Measurements from ENCODE around the gene MTAP.
A peak's percentile ranks its signal among the peaks of the same experiment; 100 is the strongest.

Gene MTAP

DNA sequence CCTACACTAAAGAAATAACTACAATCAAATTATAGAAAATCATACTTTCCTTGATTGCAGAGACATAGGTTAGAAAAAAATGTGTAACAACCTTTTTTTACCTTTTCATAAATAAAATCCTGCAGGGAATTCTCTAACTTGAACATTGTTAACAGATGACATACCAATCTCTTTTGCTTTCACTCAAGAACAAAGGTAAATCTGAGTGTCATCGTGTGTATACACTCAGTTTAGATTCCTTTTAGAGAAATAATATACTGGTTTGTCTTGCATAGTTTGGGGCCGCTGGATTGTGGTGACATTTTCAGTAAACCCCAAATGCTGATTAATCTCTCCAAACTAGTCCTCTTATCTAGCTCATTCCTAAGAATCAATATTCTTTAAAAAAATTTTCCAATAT, 20.8 kb upstream of the MTAP start:
- no peak for DNase-seq (ENCODE audit: extremely low spot score)
- POLR2A ChIA-PET: no interaction called here
- CTCF ChIA-PET: interaction anchor here (0.7 kb wide), 1 partner anchor 386 kb away, joined by 4 read pairs; no protein-coding TSS in a partner anchor
- TF ChIP-seq, protein P1, sequence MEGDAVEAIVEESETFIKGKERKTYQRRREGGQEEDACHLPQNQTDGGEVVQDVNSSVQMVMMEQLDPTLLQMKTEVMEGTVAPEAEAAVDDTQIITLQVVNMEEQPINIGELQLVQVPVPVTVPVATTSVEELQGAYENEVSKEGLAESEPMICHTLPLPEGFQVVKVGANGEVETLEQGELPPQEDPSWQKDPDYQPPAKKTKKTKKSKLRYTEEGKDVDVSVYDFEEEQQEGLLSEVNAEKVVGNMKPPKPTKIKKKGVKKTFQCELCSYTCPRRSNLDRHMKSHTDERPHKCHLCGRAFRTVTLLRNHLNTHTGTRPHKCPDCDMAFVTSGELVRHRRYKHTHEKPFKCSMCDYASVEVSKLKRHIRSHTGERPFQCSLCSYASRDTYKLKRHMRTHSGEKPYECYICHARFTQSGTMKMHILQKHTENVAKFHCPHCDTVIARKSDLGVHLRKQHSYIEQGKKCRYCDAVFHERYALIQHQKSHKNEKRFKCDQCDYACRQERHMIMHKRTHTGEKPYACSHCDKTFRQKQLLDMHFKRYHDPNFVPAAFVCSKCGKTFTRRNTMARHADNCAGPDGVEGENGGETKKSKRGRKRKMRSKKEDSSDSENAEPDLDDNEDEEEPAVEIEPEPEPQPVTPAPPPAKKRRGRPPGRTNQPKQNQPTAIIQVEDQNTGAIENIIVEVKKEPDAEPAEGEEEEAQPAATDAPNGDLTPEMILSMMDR (IDR thresholded peaks at IDR 0.05; ENCODE audit: control extremely low read depth, extremely low read depth, low read depth, missing control alignments): no peak

DNA sequence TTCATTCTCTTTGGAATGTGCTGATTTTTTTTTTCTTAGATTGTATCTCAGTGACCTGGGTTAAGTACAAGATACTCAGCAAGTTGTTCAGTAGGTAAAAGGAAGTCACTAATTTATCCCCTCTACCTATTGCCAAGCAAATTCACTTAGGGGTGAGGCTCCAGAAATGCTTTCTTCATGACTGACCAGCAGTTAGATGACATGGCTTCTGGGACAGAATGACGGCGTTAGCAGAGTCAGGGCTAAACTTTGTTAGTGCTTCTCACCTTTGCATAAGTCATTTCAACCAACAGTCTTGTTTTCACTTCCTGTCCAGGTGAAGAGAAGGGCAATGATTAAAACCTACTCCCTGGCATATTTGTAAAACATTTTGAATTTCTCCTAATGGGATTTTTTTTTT, 20.2 kb upstream of the MTAP start:
- ChIA-PET CTCF (no interaction called here), POLR2A (no interaction called here)
- TF ChIP-seq, protein P1 (IDR thresholded peaks at IDR 0.05; ENCODE audit: control extremely low read depth, extremely low read depth, low read depth, missing control alignments): no peak
- DNase-seq (ENCODE audit: extremely low spot score): no peak

DNA sequence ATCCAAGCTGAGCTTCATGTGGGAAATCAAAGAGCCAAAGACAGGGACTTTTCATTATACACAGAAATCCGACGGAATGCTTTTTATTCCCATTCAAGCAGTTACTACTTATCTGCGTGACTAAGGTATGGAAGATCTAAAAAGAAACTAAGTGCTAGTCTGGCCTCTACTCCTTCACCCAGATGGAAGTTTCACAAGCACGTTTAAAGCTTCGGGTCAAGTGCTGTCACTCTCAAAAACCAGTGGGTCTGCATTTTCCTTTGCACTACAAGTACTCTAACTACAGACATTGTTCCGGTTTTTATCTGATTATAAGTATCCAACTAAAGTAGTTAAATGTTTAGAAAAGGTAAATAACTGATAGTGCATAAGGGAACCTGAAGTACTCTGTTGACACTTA, 13.7 kb upstream of the MTAP start:
- TF ChIP-seq, protein P1 (IDR thresholded peaks at IDR 0.05; ENCODE audit: control extremely low read depth, extremely low read depth, low read depth, missing control alignments): no peak
- DNase-seq (ENCODE audit: extremely low spot score): no peak
- ChIA-PET POLR2A (no interaction called here), CTCF (interaction anchor here (0.6 to 2.5 kb wide), 30 partner anchors 8 to 642 kb away, joined by 3 to 24 read pairs (median 4); partner anchors contain the start of gene IFNA7)

DNA sequence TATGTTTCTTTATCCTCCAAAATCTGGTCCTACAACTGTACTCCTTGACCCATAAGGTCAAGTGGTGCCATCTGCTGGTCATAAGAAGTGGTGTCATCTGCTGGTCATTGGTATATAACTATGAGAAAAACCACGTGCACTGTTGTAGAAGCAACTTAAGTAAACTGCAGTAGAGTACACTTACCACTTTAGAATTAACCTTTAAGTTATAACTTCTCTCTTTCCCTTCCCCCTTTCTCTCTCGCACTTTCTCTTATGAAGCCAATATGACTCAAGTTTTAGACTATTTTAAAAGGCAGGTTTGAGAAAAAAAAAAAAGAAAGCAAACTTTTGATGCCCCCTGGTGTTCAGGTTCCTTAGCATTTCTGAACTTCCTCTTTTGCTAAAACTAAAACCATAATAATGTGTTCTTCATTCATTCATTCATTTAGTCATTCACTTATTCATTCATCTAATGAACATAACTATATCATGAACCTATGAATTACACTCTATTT, 12.8 kb upstream of the MTAP start:
- CTCF ChIA-PET: interaction anchor here (1.0 to 2.4 kb wide), 10 partner anchors 10 to 595 kb away, joined by 3 to 24 read pairs (median 8); partner anchors contain the start of gene IFNA7
- POLR2A ChIA-PET: no interaction called here

DNA sequence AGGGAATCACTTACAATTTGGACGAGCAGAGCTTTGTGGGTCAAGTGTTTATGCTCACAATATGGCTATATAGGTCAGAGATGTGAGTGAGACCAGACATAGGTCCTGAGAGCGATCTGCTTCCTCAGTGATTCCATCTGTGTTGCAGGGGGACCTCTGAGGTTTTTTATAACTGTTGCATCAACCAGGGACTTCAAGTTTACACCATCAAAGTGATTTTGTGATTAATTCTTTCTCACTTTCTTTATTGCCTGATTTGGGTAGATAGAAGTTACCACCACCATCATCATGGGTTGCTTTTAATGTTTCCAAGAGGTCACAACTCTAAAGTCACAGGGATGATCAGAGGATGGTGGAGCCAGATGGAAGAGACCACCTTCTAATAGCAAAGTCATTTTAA, 7.0 kb upstream of the MTAP start:
- TF ChIP-seq, protein P1 (IDR thresholded peaks at IDR 0.05; ENCODE audit: control extremely low read depth, extremely low read depth, low read depth, missing control alignments): no peak
- no peak for DNase-seq (ENCODE audit: extremely low spot score)
- POLR2A ChIA-PET: no interaction called here
- CTCF ChIA-PET: interaction anchor here (1.2 to 3.3 kb wide), 4 partner anchors 17 to 560 kb away, joined by 4 to 19 read pairs (median 6); no protein-coding TSS in a partner anchor

More for the DNA sequence above, 12.8 kb upstream of the MTAP start:
- peak; percentile 58 for DNase-seq (ENCODE audit: extremely low spot score)
- TF ChIP-seq, protein P1 (IDR thresholded peaks at IDR 0.05; ENCODE audit: control extremely low read depth, extremely low read depth, low read depth, missing control alignments): peak; percentile 78

DNA sequence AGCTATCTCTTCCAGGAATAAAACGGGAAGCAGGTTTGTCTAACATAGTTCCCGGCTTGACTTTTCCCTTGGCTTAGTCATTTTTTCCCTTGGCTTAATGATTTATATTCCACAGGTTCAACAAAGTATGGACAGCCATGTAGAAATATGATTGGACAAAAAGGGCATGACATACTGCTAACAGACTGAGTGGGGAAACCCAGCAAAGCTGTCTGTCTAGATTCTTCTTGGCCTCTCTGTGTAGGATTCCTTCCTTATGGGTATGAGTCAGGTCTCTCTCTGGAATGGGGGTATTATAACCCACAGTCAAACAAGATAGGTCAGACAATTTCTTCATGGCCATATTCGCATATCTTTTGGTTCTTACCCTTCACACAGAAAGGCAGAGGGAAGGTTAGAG, 5.7 kb upstream of the MTAP start:
- POLR2A ChIA-PET: no interaction called here
- TF ChIP-seq, protein P1 (IDR thresholded peaks at IDR 0.05; ENCODE audit: control extremely low read depth, extremely low read depth, low read depth, missing control alignments): no peak
- CTCF ChIA-PET: interaction anchor here (0.9 to 3.3 kb wide), 4 partner anchors 9 to 211 kb away, joined by 3 to 19 read pairs (median 4); no protein-coding TSS in a partner anchor
- no peak for DNase-seq (ENCODE audit: extremely low spot score)

Measured in GM10248 (cell line).